Stimulated activated naive B cell treated with anti-CD40 and anti-IgM and Interleukin-4, amounts not matched to agents 10 μg/mL and 1 μg/mL and 100 μg/mL, for 72 hours (primary cell): ENCODE measurements around the gene ALAS1.
A peak's percentile ranks its signal among the peaks of the same experiment; 100 is the strongest.

ENCODE experiments used
- ATAC-seq, 2 donors: fragments of 150-1000 bp; cut with Tn5 transposase; replicated peaks; 2 replicates each; pipeline ENCODE4 v1.10.0; 2021; ENCODE audit warnings: moderate library complexity in 1 of 2
- DNase-seq: peaks from one replicate; pipeline ENCODE4 v3.0.0; 2021
- H3K27ac Mint-ChIP-seq: one replicate; pipeline ENCODE4 v1.8.0; 2022; ENCODE audit warnings: mild to moderate bottlenecking, mixed read lengths
- H3K27me3 Mint-ChIP-seq, 2 donors: one replicate each; pipeline ENCODE4 v1.8.0; 2022; ENCODE audit warnings: mixed read lengths in 2 of 2
- H3K36me3 Mint-ChIP-seq, 2 donors: one replicate each; pipeline ENCODE4 v1.8.0; 2022; ENCODE audit warnings: mixed read lengths in 2 of 2, mild to moderate bottlenecking in 1 of 2
- H3K4me1 Mint-ChIP-seq, 2 donors: one replicate each; pipeline ENCODE4 v1.8.0; 2022; ENCODE audit warnings: mixed read lengths in 2 of 2, mild to moderate bottlenecking in 1 of 2
- H3K4me3 Mint-ChIP-seq, 2 donors: one replicate each; pipeline ENCODE4 v1.8.0; 2022; ENCODE audit warnings: mild to moderate bottlenecking in 2 of 2, mixed read lengths in 2 of 2, moderate library complexity in 1 of 2
- H3K9me3 Mint-ChIP-seq, 2 donors: one replicate each; pipeline ENCODE4 v1.8.0; 2022; ENCODE audit warnings: mixed read lengths in 2 of 2, mild to moderate bottlenecking in 1 of 2

The ALAS1 gene

DNA sequence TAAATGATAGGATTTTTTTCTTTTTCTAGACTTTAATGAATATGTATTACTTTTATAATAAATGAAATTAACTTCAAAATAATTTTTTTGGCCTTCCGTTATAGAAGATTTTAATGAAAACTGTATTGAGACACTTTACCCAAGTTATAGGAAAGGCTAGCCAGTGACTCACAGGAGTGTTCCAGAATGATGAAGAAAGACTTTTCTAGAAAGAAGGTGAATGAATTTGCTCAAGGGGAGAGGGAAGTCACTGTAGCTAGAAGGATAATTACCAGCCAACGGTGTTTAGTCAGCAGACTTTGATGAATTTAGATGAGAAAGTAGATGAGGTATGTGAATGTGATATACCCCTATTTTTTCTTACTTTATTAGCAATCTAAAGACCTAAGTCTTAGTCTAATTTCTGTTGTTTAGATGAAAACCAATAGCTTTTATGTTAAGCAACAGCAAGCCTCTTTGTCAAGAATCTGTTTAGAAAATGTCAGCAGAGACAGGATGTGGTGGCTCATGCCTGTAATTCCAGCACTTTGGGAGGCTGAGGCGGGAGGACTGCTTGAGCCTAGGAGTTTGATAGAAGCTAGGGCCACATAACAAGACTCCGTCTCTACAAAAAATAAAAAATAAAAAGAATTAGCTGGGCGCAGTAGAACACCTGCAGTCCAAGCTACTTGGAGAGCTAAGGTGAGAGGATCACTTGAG lies 3.2 kb downstream of the ALAS1 start:
- no peaks in the 10 kb centered on the region for H3K27me3 Mint-ChIP-seq
- no peak overlapping the region for H3K4me3 Mint-ChIP-seq
- ATAC-seq: no peak
- no peak overlapping the region for H3K27ac Mint-ChIP-seq
- DNase-seq: no peak
- H3K9me3 Mint-ChIP-seq: no peaks in the 10 kb centered on the region
- peaks cover 31 to 50% of the 10 kb centered on the region in 2 donors for H3K4me1 Mint-ChIP-seq
- H3K36me3 Mint-ChIP-seq: peaks cover 20 to 39% of the 10 kb centered on the region in 2 donors

DNA sequence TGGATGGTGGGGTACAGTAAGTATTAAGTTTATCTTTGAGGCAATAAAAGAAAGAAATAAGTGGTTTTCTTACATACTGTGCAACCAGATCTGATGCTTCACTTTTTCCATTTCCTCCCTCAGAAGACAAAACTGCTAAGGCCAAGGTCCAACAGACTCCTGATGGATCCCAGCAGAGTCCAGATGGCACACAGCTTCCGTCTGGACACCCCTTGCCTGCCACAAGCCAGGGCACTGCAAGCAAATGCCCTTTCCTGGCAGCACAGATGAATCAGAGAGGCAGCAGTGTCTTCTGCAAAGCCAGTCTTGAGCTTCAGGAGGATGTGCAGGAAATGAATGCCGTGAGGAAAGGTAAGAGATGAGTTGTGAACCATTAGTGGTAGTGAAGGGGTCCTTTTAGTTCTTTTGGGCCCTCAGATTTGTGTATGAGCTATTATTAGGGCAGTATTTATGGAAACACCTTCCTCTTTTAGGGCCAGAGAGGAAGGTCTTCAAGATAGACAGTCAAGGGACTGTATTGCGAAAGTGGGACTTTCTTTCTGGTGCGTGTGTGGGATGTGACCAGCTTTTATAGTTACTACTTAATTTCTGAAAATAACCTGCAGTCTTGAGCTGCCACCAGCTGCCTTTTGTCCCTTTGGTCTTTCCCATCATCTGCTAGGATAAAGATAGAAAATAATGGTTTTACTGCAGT lies 4.6 kb downstream of the ALAS1 start:
- no peaks in the 10 kb centered on the region for H3K9me3 Mint-ChIP-seq
- H3K36me3 Mint-ChIP-seq: peaks cover 31 to 49% of the 10 kb centered on the region in 2 donors
- peak overlapping the region; percentile 2 for H3K27ac Mint-ChIP-seq
- H3K4me3 Mint-ChIP-seq: peak overlapping the region in 1 of 2 donors; percentile 2
- DNase-seq: no peak
- H3K4me1 Mint-ChIP-seq: peaks cover 25 to 40% of the 10 kb centered on the region in 2 donors
- ATAC-seq: no peak
- no peaks in the 10 kb centered on the region for H3K27me3 Mint-ChIP-seq

DNA sequence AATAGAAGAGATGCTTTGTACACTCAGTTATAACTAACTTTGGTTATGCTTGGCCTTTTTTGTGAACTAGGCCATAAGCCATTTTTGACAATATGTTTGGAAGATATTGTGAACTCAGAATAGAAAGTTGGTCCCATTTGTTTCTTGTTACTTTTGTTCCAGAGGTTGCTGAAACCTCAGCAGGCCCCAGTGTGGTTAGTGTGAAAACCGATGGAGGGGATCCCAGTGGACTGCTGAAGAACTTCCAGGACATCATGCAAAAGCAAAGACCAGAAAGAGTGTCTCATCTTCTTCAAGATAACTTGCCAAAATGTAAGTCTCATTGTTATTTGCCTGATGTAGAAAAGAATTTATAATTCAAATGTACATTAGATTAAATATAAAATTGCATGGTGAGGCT lies 5.7 kb downstream of the ALAS1 start:
- Mint-ChIP-seq H3K27ac (no peak overlapping the region), H3K9me3 (no peaks in the 10 kb centered on the region), H3K4me1 (peaks cover 21 to 32% of the 10 kb centered on the region in 2 donors)

DNA sequence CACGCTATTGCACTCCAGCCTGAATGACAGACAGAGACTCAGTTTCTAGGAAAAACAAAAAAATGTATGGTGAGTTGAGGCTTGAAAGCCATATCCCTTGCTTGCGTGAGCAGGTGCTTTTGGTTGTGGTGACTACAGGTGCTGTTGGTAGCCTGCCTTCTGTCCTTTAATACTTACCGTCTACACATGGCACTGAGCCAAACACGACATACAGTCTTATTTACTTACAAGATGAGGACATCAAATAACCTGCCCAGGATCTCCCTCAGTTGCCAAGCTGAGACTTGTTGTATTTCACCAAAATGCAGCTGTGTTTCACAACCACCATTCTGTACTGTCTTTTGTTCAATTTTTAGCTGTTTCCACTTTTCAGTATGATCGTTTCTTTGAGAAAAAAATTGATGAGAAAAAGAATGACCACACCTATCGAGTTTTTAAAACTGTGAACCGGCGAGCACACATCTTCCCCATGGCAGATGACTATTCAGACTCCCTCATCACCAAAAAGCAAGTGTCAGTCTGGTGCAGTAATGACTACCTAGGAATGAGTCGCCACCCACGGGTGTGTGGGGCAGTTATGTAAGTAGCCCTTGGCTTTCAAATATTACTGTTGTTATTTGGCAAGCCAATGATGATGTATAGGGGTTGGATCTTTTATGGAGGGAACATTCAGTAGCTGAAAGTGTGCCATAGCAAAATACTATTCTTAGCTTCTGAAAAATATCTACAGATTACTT lies 6.5 kb downstream of the ALAS1 start:
- ATAC-seq (no peak), DNase-seq (no peak)
- no peaks in the 10 kb centered on the region for H3K27me3 Mint-ChIP-seq
- no peaks in the 10 kb centered on the region for H3K9me3 Mint-ChIP-seq
- H3K4me1 Mint-ChIP-seq: peaks cover 16 to 24% of the 10 kb centered on the region in 2 donors
- no peak overlapping the region for H3K27ac Mint-ChIP-seq
- peaks cover 44 to 57% of the 10 kb centered on the region in 2 donors for H3K36me3 Mint-ChIP-seq
- H3K4me3 Mint-ChIP-seq: no peak overlapping the region

More for the DNA sequence above, 5.7 kb downstream of the ALAS1 start:
- Mint-ChIP-seq H3K27me3 (no peaks in the 10 kb centered on the region), H3K36me3 (peaks cover 39 to 53% of the 10 kb centered on the region in 2 donors), H3K4me3 (no peak overlapping the region)
- DNase-seq (no peak), ATAC-seq (no peak)

DNA sequence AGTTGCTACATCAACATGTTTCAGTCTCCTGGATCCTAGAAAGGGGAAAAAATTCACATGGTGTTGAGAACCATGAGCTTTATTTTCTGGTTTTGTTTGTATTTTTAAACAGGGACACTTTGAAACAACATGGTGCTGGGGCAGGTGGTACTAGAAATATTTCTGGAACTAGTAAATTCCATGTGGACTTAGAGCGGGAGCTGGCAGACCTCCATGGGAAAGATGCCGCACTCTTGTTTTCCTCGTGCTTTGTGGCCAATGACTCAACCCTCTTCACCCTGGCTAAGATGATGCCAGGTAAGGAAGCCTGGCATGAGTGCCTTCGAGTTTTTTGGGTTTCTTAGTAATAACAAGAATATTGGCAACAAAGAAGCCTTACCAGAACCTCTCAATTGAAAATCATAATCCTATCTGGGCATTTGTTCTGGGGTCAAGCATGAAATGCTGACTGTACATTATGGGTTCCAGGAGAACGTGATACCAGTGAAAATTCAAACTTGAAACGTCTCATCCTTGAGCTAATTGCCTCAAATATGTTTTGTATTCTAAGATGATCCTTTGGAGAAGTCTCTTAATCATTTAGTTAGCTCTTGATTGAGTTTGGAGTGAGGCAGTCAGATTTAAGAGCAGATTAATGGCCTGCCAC lies 7.9 kb downstream of the ALAS1 start:
- H3K4me3 Mint-ChIP-seq: no peak overlapping the region
- H3K36me3 Mint-ChIP-seq: peaks cover 51 to 62% of the 10 kb centered on the region in 2 donors
- H3K9me3 Mint-ChIP-seq: no peaks in the 10 kb centered on the region
- DNase-seq (no peak), ATAC-seq (no peak)
- no peaks in the 10 kb centered on the region for H3K27me3 Mint-ChIP-seq
- no peak overlapping the region for H3K27ac Mint-ChIP-seq
- peaks cover 15 to 24% of the 10 kb centered on the region in 2 donors for H3K4me1 Mint-ChIP-seq

DNA sequence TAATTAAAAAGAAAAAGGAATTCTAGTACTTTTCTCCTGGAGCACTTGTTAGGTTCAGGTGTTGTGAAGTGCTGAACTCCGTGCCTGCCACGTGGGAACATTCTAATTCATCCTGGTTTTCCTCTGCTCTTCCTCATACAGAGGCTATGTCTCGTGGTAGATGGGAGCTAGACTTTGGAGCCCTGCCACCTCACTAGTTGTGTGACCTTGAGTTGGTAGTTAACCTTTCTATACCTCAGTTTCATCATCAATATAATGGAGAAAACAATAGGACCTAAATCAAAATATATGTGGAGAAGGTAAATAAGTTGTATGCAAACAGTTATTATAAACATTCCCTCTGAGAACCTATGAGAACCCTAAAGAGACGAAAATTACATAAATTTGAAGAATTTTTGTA lies 10.6 kb downstream of the ALAS1 start:
- no peak for DNase-seq
- H3K36me3 Mint-ChIP-seq: peaks cover 58 to 62% of the 10 kb centered on the region in 2 donors
- peaks cover 0 to 3% of the 10 kb centered on the region in 2 donors for H3K4me1 Mint-ChIP-seq
- H3K27me3 Mint-ChIP-seq: no peaks in the 10 kb centered on the region
- H3K9me3 Mint-ChIP-seq: no peaks in the 10 kb centered on the region
- no peak for ATAC-seq
- H3K27ac Mint-ChIP-seq: no peak overlapping the region
- H3K4me3 Mint-ChIP-seq: no peak overlapping the region

DNA sequence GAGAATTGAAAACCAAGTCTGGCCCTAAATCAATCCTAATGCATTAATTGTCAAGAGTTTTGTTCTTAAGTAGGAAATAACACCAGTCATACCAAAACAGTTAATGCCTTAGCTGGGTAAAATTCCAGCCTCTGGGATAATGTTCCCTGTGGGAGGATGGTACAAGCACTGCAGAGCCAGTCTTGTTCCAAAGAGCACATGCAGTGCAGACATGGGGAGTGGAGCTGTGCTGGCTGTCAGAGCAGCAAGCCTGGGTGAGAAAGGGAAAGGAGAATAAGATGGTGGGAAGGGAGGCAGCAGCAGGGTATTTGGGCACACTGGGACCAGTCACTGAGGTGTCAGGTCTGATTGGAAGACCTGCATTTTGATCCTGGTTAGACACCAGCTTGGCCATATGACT lies 12.1 kb downstream of the ALAS1 start:
- no peak for DNase-seq
- no peak overlapping the region for H3K27ac Mint-ChIP-seq

DNA sequence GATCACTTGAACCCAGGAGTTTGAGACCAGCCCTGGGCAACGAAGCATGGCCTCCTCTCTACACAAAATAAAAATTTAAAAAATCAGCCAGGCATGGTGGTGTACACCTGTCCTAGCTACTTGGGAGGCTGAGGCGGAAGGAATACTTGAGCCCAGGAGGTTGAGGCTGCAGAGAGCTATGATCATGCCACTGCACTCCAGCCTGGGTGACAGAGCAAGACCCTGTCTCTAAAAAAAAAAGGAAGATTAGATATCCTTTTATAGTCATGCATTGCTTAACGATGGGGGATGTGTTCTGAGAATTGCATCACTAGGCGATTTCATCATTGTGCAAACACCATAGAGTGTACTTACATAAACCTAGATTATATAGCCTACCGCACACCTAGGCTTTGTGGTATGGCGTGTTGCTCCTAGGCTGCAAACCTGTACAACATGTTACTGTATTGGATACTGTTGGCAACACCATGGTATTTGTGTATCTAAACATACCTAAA lies 12.6 kb downstream of the ALAS1 start:
- H3K4me3 Mint-ChIP-seq: no peak overlapping the region
- no peak for ATAC-seq
- no peak for DNase-seq
- H3K4me1 Mint-ChIP-seq: peaks cover 0 to 4% of the 10 kb centered on the region in 2 donors
- H3K27me3 Mint-ChIP-seq: no peaks in the 10 kb centered on the region
- no peaks in the 10 kb centered on the region for H3K9me3 Mint-ChIP-seq
- H3K27ac Mint-ChIP-seq: no peak overlapping the region
- H3K36me3 Mint-ChIP-seq: peaks cover 62 to 71% of the 10 kb centered on the region in 2 donors

More for the DNA sequence above, 12.1 kb downstream of the ALAS1 start:
- Mint-ChIP-seq H3K27me3 (no peaks in the 10 kb centered on the region), H3K36me3 (peaks cover 57 to 65% of the 10 kb centered on the region in 2 donors), H3K4me3 (no peak overlapping the region), H3K4me1 (peaks cover 0 to 4% of the 10 kb centered on the region in 2 donors), H3K9me3 (no peaks in the 10 kb centered on the region)
- no peak for ATAC-seq

DNA sequence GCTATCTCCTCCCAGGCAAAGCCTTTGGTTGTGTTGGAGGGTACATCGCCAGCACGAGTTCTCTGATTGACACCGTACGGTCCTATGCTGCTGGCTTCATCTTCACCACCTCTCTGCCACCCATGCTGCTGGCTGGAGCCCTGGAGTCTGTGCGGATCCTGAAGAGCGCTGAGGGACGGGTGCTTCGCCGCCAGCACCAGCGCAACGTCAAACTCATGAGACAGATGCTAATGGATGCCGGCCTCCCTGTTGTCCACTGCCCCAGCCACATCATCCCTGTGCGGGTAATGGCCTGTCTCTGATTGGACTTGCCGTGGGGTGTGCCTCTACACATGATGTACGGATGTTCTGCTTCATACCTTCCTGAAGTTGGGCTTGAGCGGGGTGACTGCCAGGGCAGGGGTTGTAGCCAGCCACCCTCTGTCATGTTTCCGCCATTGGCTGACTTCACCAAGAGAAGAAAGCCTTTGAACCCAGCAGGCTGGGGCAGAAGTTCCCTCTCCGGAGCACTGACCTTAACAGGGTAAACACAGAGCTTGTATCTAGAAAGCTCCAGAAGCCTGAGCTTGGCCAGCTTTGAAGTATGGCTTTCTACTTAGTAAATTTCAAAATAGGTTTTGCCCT lies 13.4 kb downstream of the ALAS1 start:
- peaks cover 66 to 73% of the 10 kb centered on the region in 2 donors for H3K36me3 Mint-ChIP-seq
- no peak overlapping the region for H3K4me3 Mint-ChIP-seq
- no peak overlapping the region for H3K27ac Mint-ChIP-seq
- DNase-seq (no peak), ATAC-seq (no peak)
- no peaks in the 10 kb centered on the region for H3K27me3 Mint-ChIP-seq
- H3K4me1 Mint-ChIP-seq: peaks cover under 1 to 4% of the 10 kb centered on the region in 2 donors
- no peaks in the 10 kb centered on the region for H3K9me3 Mint-ChIP-seq

DNA sequence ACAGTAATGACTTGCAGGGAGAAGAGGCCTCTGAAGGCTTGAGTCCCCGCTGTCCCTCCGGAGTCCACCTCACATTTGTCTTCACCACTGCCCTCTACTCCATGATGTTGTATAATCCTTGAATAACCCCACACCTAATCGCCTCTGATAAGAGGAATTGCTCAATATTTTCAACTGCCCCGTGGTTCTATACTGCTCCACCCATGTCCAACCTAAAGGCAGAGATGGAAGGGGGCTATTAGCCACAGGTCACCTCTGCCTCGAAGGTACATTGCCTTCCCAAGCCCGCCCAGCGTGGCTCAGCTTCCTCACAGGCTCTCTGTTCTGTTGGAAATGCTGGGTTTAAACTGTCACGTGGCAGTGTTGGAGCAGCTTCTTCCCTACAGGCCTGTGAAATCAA lies 15.0 kb downstream of the ALAS1 start:
- ATAC-seq: no peak
- peaks cover 14 to 17% of the 10 kb centered on the region in 2 donors for H3K4me1 Mint-ChIP-seq
- no peaks in the 10 kb centered on the region for H3K9me3 Mint-ChIP-seq
- no peak overlapping the region for H3K27ac Mint-ChIP-seq
- H3K4me3 Mint-ChIP-seq: no peak overlapping the region
- no peak for DNase-seq
- no peaks in the 10 kb centered on the region for H3K27me3 Mint-ChIP-seq
- peaks cover 55 to 70% of the 10 kb centered on the region in 2 donors for H3K36me3 Mint-ChIP-seq

DNA sequence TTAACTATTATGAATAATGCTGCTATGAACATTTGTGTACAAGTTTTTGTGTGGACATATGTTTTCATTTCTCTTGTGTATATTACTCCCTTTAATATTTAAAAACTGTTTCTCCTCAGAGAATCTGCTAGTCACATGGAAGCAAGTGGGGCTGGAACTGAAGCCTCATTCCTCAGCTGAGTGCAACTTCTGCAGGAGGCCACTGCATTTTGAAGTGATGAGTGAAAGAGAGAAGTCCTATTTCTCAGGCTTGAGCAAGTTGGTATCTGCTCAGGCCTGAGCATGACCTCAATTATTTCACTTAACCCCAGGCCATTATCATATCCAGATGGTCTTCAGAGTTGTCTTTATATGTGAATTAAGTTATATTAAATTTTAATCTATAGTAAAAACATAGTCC lies 15.9 kb downstream of the ALAS1 start:
- Mint-ChIP-seq H3K9me3 (no peaks in the 10 kb centered on the region), H3K36me3 (peaks cover 51 to 65% of the 10 kb centered on the region in 2 donors), H3K4me1 (peaks cover 19 to 26% of the 10 kb centered on the region in 2 donors), H3K27me3 (no peaks in the 10 kb centered on the region), H3K27ac (no peak overlapping the region), H3K4me3 (no peak overlapping the region)
- ATAC-seq (no peak), DNase-seq (no peak)

DNA sequence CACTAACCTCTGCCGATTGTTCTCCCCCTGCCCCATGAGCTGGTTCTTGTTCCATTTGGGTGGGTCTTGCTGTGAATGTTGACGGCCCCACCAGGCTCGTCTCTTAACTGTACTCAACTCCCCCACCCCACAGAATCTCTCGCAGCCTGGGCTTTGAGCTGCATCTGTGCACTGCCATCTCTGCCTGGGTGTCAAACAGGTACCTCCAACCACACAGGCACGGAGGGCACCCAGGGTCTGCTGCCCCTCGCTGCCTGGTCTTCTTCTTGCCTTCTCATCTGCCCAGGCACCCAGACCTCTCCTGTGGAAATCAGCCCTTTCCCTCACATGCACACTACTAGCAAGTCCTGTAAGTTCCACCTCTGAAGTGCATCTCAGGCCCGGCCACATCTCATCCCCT lies 17.4 kb downstream of the ALAS1 start:
- no peak for ATAC-seq
- DNase-seq: no peak
- H3K9me3 Mint-ChIP-seq: no peaks in the 10 kb centered on the region
- no peaks in the 10 kb centered on the region for H3K27me3 Mint-ChIP-seq
- H3K4me1 Mint-ChIP-seq: peaks cover 24 to 40% of the 10 kb centered on the region in 2 donors
- H3K27ac Mint-ChIP-seq: no peak overlapping the region
- peaks cover 39 to 53% of the 10 kb centered on the region in 2 donors for H3K36me3 Mint-ChIP-seq
- H3K4me3 Mint-ChIP-seq: no peak overlapping the region

DNA sequence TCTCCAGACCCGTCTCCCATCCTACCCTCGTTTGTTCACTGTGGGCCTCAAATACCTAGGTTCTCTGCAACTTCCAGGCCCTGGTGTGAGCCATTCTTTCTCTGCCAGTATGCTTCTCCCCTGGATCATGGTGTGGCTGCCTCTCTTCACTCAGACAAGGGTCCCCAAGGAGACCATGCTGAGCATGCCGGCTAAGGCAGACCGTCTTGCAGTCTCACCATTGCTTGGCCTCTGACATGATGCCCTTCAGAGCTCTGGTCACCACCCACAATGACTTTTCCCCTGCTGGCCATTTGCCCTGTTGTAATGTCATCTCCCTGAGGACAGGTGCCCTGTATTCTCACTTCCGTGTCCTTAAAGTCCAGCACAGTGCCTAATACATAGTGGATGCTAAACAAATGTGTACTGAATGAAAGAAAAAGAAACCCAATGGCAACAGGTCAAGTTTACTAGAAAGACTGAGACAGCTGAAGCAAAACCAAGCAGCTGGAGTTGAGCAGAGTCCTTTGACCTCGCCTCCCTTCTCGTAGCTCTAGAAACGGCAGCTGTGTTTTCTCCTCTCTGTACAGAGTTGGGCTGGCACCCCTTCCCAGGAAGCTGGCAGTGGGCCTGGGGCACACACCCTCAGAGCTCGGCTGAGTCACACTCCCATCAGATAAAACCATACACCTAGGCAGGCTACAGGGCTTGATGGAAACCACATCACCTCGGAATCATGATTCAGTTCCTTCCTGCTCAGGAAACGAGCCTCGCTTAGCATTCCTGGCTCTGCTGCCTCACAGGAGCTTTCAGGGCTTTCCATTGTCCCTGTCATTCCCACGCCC lies 18.8 kb downstream of the ALAS1 start:
- H3K27ac Mint-ChIP-seq: peak overlapping the region; percentile 63
- ATAC-seq: peak; percentile 13 to 24
- no peaks in the 10 kb centered on the region for H3K27me3 Mint-ChIP-seq
- no peaks in the 10 kb centered on the region for H3K9me3 Mint-ChIP-seq
- H3K36me3 Mint-ChIP-seq: peaks cover 38 to 55% of the 10 kb centered on the region in 2 donors
- no peak overlapping the region for H3K4me3 Mint-ChIP-seq
- peaks cover 28 to 48% of the 10 kb centered on the region in 2 donors for H3K4me1 Mint-ChIP-seq
- no peak for DNase-seq
